Activated T-helper 2 cell treated with anti-CD3 and anti-CD28 coated beads, Interferon-gamma antibody, Interleukin-2, Interleukin-4, amounts not matched to agents 10 μg/mL and 5 μg/mL and 100 μg/mL, durations not matched to agents 14 hours and 24 hours and 36 hours (primary cell): ENCODE data around the gene JAK1. TPM values are rescaled to one million over a fixed set of nuclear protein-coding genes. Genes with fewer than 3 reads are reported as not detected.

Experiments
- DNase-seq: peaks from one replicate; pipeline ENCODE4 v3.0.0; 2021; ENCODE audit warnings: low spot score
- H3K27ac Mint-ChIP-seq: one replicate; pipeline ENCODE4 v1.8.0; 2021; ENCODE audit warnings: mixed read lengths
- H3K27me3 Mint-ChIP-seq: one replicate; pipeline ENCODE4 v1.8.0; 2021; ENCODE audit warnings: low read depth, mixed read lengths
- H3K36me3 Mint-ChIP-seq: one replicate; pipeline ENCODE4 v1.8.0; 2021; ENCODE audit warnings: low read depth, mixed read lengths
- H3K4me1 Mint-ChIP-seq: one replicate; pipeline ENCODE4 v1.8.0; 2021; ENCODE audit warnings: low read depth, mixed read lengths
- H3K4me3 Mint-ChIP-seq: one replicate; pipeline ENCODE4 v1.8.0; 2021; ENCODE audit warnings: low read depth, mild to moderate bottlenecking, moderate library complexity, mixed read lengths
- H3K9me3 Mint-ChIP-seq: one replicate; pipeline ENCODE4 v1.8.0; 2021; ENCODE audit warnings: mixed read lengths
- intact Hi-C: fragments of 100-400 bp; cut with micrococcal nuclease; formaldehyde crosslinking; loops from one replicate; pipeline ENCODE4 v1.15.1; 2023
- total RNA-seq: library from RNA; stranded (reverse); gene quantifications from 2 replicates; pipeline ENCODE4 v1.2.3, GENCODE V29; 2022

The JAK1 gene
- total RNA-seq, 1 donor from 2014 or later, result 99.9 TPM

DNA sequence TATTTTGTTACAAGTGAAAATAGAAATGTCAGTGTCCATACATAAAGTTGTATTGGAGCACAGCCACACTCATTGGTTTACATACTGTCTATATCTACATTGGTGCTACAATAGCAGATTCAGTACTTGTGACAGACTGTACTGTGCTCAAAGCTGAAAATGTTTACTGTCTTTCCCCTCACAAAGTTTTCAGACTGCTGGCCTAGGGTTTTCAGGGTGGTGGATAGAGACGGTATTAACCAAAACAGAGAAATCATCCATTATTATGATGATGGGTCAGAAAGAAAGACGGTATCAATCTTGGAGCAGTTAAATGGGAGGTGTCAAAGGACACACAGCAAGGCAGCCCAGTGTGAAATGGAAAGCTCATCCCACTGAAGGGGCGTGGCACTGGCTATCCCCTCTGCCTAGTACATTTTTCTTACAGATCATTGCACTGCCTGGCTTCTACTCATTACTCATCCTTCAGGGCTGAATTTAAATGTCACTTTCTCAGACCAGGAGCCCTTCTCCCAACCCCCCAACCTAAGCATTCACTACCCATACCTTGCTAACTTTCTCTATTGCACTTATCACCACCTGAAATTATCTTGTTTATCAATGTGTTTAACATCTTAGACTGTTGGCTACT, 10.2 kb downstream of the JAK1 start:
- Mint-ChIP-seq H3K27me3 (no peaks in the 10 kb centered on the region), H3K4me1 (peaks cover 34% of the 10 kb centered on the region), H3K27ac (no peak overlapping the region), H3K4me3 (no peak overlapping the region), H3K9me3 (no peaks in the 10 kb centered on the region), H3K36me3 (peaks cover 4% of the 10 kb centered on the region)
- intact Hi-C loops, result loop anchor here (1.0 to 2.0 kb wide), 3 partner anchors 8 to 113 kb away; no protein-coding TSS in a partner anchor
- no peak for DNase-seq

- Mint-ChIP-seq H3K4me1 (peaks cover 34% of the 10 kb centered on the region), H3K36me3 (peaks cover under 1% of the 10 kb centered on the region), H3K27ac (no peak overlapping the region), H3K9me3 (no peaks in the 10 kb centered on the region), H3K27me3 (no peaks in the 10 kb centered on the region), H3K4me3 (no peak overlapping the region)
- DNase-seq, result no peak
- intact Hi-C loops, result loop anchor here (1.0 to 2.0 kb wide), 3 partner anchors 9 to 113 kb away; no protein-coding TSS in a partner anchor
Measured at GRCh38 chr1:64955097-64956009, 11.0 kb downstream of the JAK1 start.

GRCh38 chr1:64953241-64953640, 13.1 kb downstream of the JAK1 start:
- Mint-ChIP-seq H3K27me3 (no peaks in the 10 kb centered on the region), H3K4me3 (no peak overlapping the region), H3K9me3 (no peaks in the 10 kb centered on the region), H3K4me1 (peaks cover 36% of the 10 kb centered on the region), H3K36me3 (no peaks in the 10 kb centered on the region), H3K27ac (no peak overlapping the region)
- no peak for DNase-seq
- intact Hi-C loops, result no loop called here

- Mint-ChIP-seq H3K4me3 (no peak overlapping the region), H3K27me3 (no peaks in the 10 kb centered on the region), H3K36me3 (peaks cover under 1% of the 10 kb centered on the region), H3K4me1 (peaks cover 52% of the 10 kb centered on the region), H3K27ac (peak overlapping the region; percentile 4), H3K9me3 (no peaks in the 10 kb centered on the region)
- intact Hi-C loops, result no loop called here
- DNase-seq, result no peak
Measured at GRCh38 chr1:64950284-64950809, 16.0 kb downstream of the JAK1 start.

GRCh38 chr1:64948905-64949833, 17.2 kb downstream of the JAK1 start:
- no peak overlapping the region for H3K4me3 Mint-ChIP-seq
- H3K27ac Mint-ChIP-seq, result peak overlapping the region; percentile 45
- no peaks in the 10 kb centered on the region for H3K27me3 Mint-ChIP-seq
- DNase-seq, result no peak
- no peaks in the 10 kb centered on the region for H3K9me3 Mint-ChIP-seq
- peaks cover 52% of the 10 kb centered on the region for H3K4me1 Mint-ChIP-seq
- peaks cover 6% of the 10 kb centered on the region for H3K36me3 Mint-ChIP-seq
- intact Hi-C loops, result loop anchor here (2.0 kb wide), 1 partner anchor 16 kb away; no protein-coding TSS in a partner anchor

DNA sequence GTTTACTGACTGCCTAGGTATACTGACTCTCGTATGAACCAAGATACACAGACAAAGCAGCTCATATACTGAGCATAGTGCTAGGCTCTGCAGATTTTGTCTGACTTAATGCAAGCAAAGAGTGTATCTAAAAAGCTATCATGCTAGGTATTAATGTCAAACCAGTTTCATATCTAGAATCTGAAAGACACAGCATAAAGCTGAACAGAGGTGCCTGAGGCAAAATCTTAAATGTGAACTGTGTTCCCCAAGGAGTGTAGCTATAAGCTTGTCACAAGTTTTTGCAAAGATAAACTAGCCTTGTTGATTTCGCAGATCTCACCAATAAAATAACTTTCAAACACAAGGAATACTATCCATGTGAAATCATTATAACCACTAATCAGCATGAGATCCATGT, 18.1 kb downstream of the JAK1 start:
- peaks cover 6% of the 10 kb centered on the region for H3K36me3 Mint-ChIP-seq
- H3K9me3 Mint-ChIP-seq, result no peaks in the 10 kb centered on the region
- H3K27ac Mint-ChIP-seq, result no peak overlapping the region
- no peak for DNase-seq
- peaks cover 51% of the 10 kb centered on the region for H3K4me1 Mint-ChIP-seq
- intact Hi-C loops, result loop anchor here (2.0 kb wide), 1 partner anchor 17 kb away; no protein-coding TSS in a partner anchor
- H3K4me3 Mint-ChIP-seq, result no peak overlapping the region
- H3K27me3 Mint-ChIP-seq, result no peaks in the 10 kb centered on the region

GRCh38 chr1:64946916-64947315, 19.4 kb downstream of the JAK1 start:
- H3K9me3 Mint-ChIP-seq, result no peaks in the 10 kb centered on the region
- no peak overlapping the region for H3K4me3 Mint-ChIP-seq
- peak overlapping the region; percentile 65 for H3K27ac Mint-ChIP-seq

GRCh38 chr1:64944913-64945312, 21.4 kb downstream of the JAK1 start:
- peaks cover 49% of the 10 kb centered on the region for H3K4me1 Mint-ChIP-seq
- intact Hi-C loops, result no loop called here
- no peak overlapping the region for H3K27ac Mint-ChIP-seq
- no peak overlapping the region for H3K4me3 Mint-ChIP-seq
- H3K9me3 Mint-ChIP-seq, result no peaks in the 10 kb centered on the region
- peaks cover 6% of the 10 kb centered on the region for H3K36me3 Mint-ChIP-seq
- DNase-seq, result no peak
- no peaks in the 10 kb centered on the region for H3K27me3 Mint-ChIP-seq

More at GRCh38 chr1:64946916-64947315, 19.4 kb downstream of the JAK1 start:
- Mint-ChIP-seq H3K27me3 (no peaks in the 10 kb centered on the region), H3K4me1 (peaks cover 51% of the 10 kb centered on the region), H3K36me3 (peaks cover 6% of the 10 kb centered on the region)
- intact Hi-C loops, result no loop called here
- no peak for DNase-seq

- no peak overlapping the region for H3K27ac Mint-ChIP-seq
- H3K36me3 Mint-ChIP-seq, result peaks cover 14% of the 10 kb centered on the region
- DNase-seq, result no peak
- no peak overlapping the region for H3K4me3 Mint-ChIP-seq
- H3K4me1 Mint-ChIP-seq, result peaks cover 37% of the 10 kb centered on the region
- intact Hi-C loops, result no loop called here
- H3K27me3 Mint-ChIP-seq, result no peaks in the 10 kb centered on the region
- H3K9me3 Mint-ChIP-seq, result peaks cover 4% of the 10 kb centered on the region
Measured at GRCh38 chr1:64942675-64943074, 23.7 kb downstream of the JAK1 start.

- H3K9me3 Mint-ChIP-seq, result peaks cover 4% of the 10 kb centered on the region
- H3K4me1 Mint-ChIP-seq, result peaks cover 32% of the 10 kb centered on the region
- H3K27me3 Mint-ChIP-seq, result no peaks in the 10 kb centered on the region
- no peak for DNase-seq
- intact Hi-C loops, result no loop called here
- peaks cover 14% of the 10 kb centered on the region for H3K36me3 Mint-ChIP-seq
- no peak overlapping the region for H3K27ac Mint-ChIP-seq
- no peak overlapping the region for H3K4me3 Mint-ChIP-seq
Measured at GRCh38 chr1:64942118-64942517, 24.2 kb downstream of the JAK1 start.

- peaks cover 4% of the 10 kb centered on the region for H3K9me3 Mint-ChIP-seq
- intact Hi-C loops, result no loop called here
- H3K36me3 Mint-ChIP-seq, result peaks cover 14% of the 10 kb centered on the region
- peaks cover 29% of the 10 kb centered on the region for H3K4me1 Mint-ChIP-seq
- peak overlapping the region; percentile 33 for H3K27ac Mint-ChIP-seq
- H3K4me3 Mint-ChIP-seq, result no peak overlapping the region
- no peak for DNase-seq
- H3K27me3 Mint-ChIP-seq, result no peaks in the 10 kb centered on the region
Measured at GRCh38 chr1:64941461-64942117, 24.8 kb downstream of the JAK1 start.

DNA sequence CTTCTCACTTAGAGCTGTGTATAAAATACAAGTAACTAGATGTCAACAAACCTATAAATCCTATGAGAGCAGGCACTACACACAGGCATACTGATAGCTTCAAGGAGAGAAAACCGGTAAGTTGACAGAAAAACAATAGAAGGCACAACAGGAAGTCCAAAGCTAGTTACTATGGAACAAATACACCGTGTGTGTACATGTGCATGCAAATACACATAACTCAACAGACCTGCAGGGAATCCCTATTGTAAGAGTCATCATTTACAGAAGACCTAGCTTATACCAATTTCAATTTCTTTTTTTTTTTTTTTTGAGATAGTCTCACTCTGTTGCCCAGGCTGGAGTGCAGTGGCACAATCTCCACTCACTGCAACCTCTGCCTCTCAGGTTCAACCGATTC, 26.3 kb downstream of the JAK1 start:
- Mint-ChIP-seq H3K27me3 (no peaks in the 10 kb centered on the region), H3K9me3 (peaks cover 4% of the 10 kb centered on the region), H3K4me3 (no peak overlapping the region), H3K4me1 (peaks cover 24% of the 10 kb centered on the region), H3K36me3 (peaks cover 11% of the 10 kb centered on the region), H3K27ac (no peak overlapping the region)
- intact Hi-C loops, result no loop called here
- DNase-seq, result no peak
